ENCODE results near the gene PEX11B. TPM values are rescaled to one million over a fixed set of nuclear protein-coding genes. Genes with fewer than 3 reads are reported as not detected.

The PEX11B gene
- polyA plus RNA-seq, 1 donor, result 22.5 TPM

DNA sequence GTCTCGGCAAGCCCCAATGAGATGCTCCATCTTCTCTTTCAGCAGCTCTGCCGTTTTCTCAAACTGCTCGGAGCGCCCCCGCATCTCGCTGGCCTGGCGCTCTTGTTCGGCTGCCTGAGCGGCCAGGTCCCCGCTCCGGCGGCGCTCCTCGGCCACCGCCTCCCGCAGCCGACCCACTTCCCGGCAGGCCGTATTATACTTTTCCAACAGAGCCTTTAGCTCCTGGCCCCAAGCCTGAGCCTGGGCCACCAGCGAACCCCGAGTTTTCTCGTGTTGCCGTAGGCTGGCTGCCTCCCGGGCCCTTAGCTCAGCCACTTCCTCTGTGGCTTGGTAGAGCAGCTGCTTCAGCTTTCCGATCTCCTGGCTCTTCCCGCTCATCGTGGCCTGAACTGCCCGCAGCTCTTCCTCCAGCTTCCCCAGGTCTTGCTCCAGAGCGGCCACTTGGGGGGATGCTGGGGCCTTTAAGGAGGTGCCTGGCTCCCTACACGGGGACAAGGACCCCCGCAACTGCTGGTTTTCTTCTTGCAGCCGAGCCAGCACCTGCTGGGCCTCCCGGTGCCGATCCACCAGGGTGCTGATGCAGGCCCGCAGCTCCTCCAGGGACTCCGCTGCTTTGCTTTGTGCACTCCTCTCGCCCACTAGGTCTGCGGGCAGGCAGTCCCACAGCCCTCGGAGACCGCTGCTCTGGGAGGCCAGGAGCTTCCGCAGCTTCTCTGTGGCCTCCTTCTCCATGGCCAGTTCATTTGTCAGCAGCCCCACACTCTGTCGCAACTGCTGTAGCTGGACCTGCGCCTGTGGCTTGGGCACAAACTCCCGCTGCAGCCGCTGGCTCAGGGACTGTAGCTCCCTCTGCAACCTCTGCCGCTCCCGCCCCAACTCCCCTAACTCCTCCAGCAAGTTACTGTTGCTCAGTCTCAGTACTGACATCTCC lies 46.3 kb downstream of the PEX11B start:
- no peak for DNase-seq (ENCODE audit: low read depth)

DNA sequence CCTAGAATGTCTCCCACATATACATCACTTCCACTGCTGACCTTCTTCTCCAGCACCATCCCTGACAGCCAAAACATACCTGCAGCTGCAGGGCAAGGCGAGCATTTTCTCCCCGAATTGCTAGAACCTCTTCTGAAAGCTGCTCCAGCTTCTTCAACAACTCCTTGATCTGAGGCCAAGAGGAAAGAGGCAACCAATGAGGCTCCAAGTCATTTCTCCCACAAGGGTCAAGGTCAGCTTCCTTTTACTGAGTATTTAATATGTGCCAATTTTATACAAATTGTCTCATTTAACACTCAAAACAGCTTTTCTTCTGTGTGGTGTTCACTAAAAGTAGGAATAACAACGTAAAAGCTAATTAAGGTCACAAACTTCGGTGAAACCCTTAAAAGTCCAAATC lies 50.3 kb downstream of the PEX11B start:
- no peak for DNase-seq (ENCODE audit: low read depth)

DNA sequence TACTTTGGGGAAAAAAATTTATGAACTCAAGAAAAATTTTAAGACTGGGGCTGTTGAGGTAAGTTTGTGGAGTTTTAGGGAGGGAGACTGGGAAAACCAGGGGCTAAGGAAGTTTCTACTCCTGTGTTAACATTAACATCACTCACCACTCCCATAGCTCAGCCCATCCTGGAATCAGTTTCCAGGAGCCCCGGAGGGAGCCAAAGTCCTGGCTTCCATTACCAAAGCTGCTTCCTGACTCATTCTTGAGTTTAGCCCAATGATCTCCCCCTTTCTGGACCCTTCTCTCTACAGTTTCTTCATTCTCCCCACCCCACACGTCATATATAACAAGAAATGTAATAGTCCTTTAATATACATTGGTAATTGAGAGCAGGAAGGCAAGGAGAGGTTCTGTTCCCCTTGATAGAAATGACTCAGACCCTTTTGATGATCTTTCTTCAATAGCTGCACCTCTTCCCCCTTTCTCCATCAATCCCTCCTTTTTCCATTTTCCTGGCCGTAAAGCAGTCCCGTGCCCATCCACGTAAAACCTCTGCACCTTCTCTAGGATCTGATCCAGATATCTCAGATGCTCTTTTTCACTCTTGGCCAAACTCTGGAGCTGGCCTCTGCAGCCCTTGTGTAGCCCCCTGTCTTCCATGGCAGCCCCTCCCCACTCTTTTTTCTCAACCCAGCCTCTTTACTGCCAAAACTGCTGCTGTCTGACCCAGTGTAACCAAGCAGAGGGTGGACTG lies 55.1 kb downstream of the PEX11B start:
- DNase-seq (ENCODE audit: low read depth), result peak; percentile 67

Other genes with a start within 250 kb of the PEX11B start
- gene PDZK1, start 211.3 kb downstream of the PEX11B start, polyA plus RNA-seq (ENCODE audit: insufficient read length), result 0.87 TPM
- gene CD160, start 199.2 kb downstream of the PEX11B start, polyA plus RNA-seq (ENCODE audit: insufficient read length), result 0.87 TPM
- 18.0 TPM for gene RNF115, start 94.6 kb downstream of the PEX11B start, polyA plus RNA-seq (ENCODE audit: insufficient read length)
- gene POLR3C, start 94.5 kb downstream of the PEX11B start, polyA plus RNA-seq (ENCODE audit: insufficient read length), result 20.2 TPM
- gene NUDT17, start 73.1 kb downstream of the PEX11B start, polyA plus RNA-seq (ENCODE audit: insufficient read length), result 17.7 TPM
- gene PIAS3, start 59.6 kb downstream of the PEX11B start, polyA plus RNA-seq (ENCODE audit: insufficient read length), result 41.0 TPM
- gene ANKRD35, start 32.9 kb downstream of the PEX11B start, polyA plus RNA-seq (ENCODE audit: insufficient read length), result 2.9 TPM
- gene ITGA10, start 8.7 kb downstream of the PEX11B start, polyA plus RNA-seq (ENCODE audit: insufficient read length), result 7.5 TPM
- gene RBM8A, start 8.8 kb upstream of the PEX11B start, polyA plus RNA-seq (ENCODE audit: insufficient read length), result 118 TPM
- 25.5 TPM for gene LIX1L, start 39.3 kb upstream of the PEX11B start, polyA plus RNA-seq (ENCODE audit: insufficient read length)
- gene ANKRD34A, start 45.9 kb upstream of the PEX11B start, polyA plus RNA-seq (ENCODE audit: insufficient read length), result 0.95 TPM
- gene POLR3GL, start 46.0 kb upstream of the PEX11B start, polyA plus RNA-seq (ENCODE audit: insufficient read length), result 39.6 TPM
- gene TXNIP, start 77.9 kb upstream of the PEX11B start, polyA plus RNA-seq (ENCODE audit: insufficient read length), result 238 TPM
- gene HJV, start 103.0 kb upstream of the PEX11B start, polyA plus RNA-seq (ENCODE audit: insufficient read length), result 258 TPM
- 1.3 TPM for gene NBPF10, start 226.1 kb upstream of the PEX11B start, polyA plus RNA-seq (ENCODE audit: insufficient read length)